Gastroesophageal sphincter (tissue), 4 donors: Measurements from ENCODE around the gene FOXJ3. TPM values are rescaled to one million over a fixed set of nuclear protein-coding genes. Genes with fewer than 3 reads are reported as not detected.
A peak's percentile ranks its signal among the peaks of the same experiment; 100 is the strongest.

Experiments
- ATAC-seq: fragments of 150-250 bp; one replicate; pipeline ENCODE4 v1.9.1; 2016; ENCODE audit warnings: mild to moderate bottlenecking, moderate library complexity
- H3K27ac ChIP-seq, 4 donors: fragments of 200-600 bp; sonication (generic) in 3 of 4; 1 replicate in 3 of 4; 2 replicates in 1 of 4; pipeline ENCODE4 v1.5.1; 2016 to 2019
- H3K27me3 ChIP-seq: fragments of 200-600 bp; sonication (generic); one replicate; pipeline ENCODE4 v1.5.1; 2019
- H3K36me3 ChIP-seq, 2 donors: fragments of 200-600 bp; sonication (generic); one replicate each; pipeline ENCODE4 v1.5.1; 2019; ENCODE audit warnings: control low read depth in 1 of 2
- H3K4me1 ChIP-seq, 3 donors: fragments of 200-600 bp; sonication (generic); 1 replicate in 2 of 3; 2 replicates in 1 of 3; pipeline ENCODE4 v1.5.1; 2016 to 2019; ENCODE audit warnings: control low read depth in 2 of 3
- H3K4me3 ChIP-seq, 2 donors: fragments of 200-600 bp; sonication (generic); one replicate each; pipeline ENCODE4 v1.5.1; 2019; ENCODE audit warnings: mild to moderate bottlenecking in 1 of 2, moderate library complexity in 1 of 2
- H3K9me3 ChIP-seq, 3 donors: fragments of 200-600 bp; sonication (generic); one replicate each; pipeline ENCODE4 v1.5.1; 2017 to 2019; ENCODE audit warnings: control low read depth in 2 of 3
- CTCF ChIP-seq, 4 experiments: fragments of 200-600 bp in 2 of 4; fragments of 450-650 bp in 2 of 4; sonication (generic) in 1 of 4; IDR thresholded peaks; one replicate each; pipeline ENCODE4 v1.5.1; 2017 to 2019; ENCODE audit warnings: antibody characterized with exemption in 4 of 4, mild to moderate bottlenecking in 2 of 4, moderate library complexity in 2 of 4
- EP300 ChIP-seq: sonication (generic); formaldehyde crosslinking; IDR thresholded peaks from one replicate; pipeline ENCODE4 v1.6.1; 2017; ENCODE audit warnings: antibody characterized with exemption, mild to moderate bottlenecking
- POLR2A ChIP-seq, 2 donors: fragments of 450-650 bp; IDR thresholded peaks; one replicate each; pipeline ENCODE4 v1.6.1; 2017; ENCODE audit warnings: antibody characterized with exemption in 2 of 2, mild to moderate bottlenecking in 2 of 2, moderate library complexity in 1 of 2
- POLR2AphosphoS5 ChIP-seq: sonication (generic); formaldehyde crosslinking; IDR thresholded peaks from one replicate; pipeline ENCODE4 v1.6.1; 2017; ENCODE audit warnings: antibody characterized with exemption
- WGBS, 2 donors: methylation state at CpG; one replicate each; pipeline ENCODE4 v1.1.5; 2018; ENCODE audit warnings: low coverage in 1 of 2; 5-methylcytosine and 5-hydroxymethylcytosine counted together
- total RNA-seq, 4 donors: library from RNA; depleted of rRNA; stranded (reverse); fragments of >200 nt; gene quantifications; one replicate each; pipeline ENCODE4 v1.1.0, GENCODE V29; 2016

Gene FOXJ3
- total RNA-seq, 4 donors from 2014 or later, result 36.3 to 57.1 (median 41.4) TPM

GRCh38 chr1:42315500-42315899 lies 19.5 kb downstream of the FOXJ3 start:
- TF ChIP-seq POLR2A (IDR thresholded peaks at IDR 0.05) (no peak), CTCF (IDR thresholded peaks at IDR 0.05) (no peak), POLR2AphosphoS5 (no peak), EP300 (no peak)
- no peak overlapping the region for H3K4me3 ChIP-seq
- peaks cover 17 to 98% (median 35%) of the 10 kb centered on the region in 3 donors for H3K4me1 ChIP-seq
- ATAC-seq, result no peak
- H3K27me3 ChIP-seq, result no peaks in the 10 kb centered on the region
- no peaks in the 10 kb centered on the region for H3K36me3 ChIP-seq
- H3K9me3 ChIP-seq, result no peaks in the 10 kb centered on the region
- no peak overlapping the region for H3K27ac ChIP-seq
- WGBS, 2 donors, result 54 to 70% methylated on average over 2 of the region's 2 CpGs

- H3K9me3 ChIP-seq, result no peaks in the 10 kb centered on the region
- ATAC-seq, result no peak
- no peak for TF ChIP-seq POLR2AphosphoS5
- TF ChIP-seq CTCF (IDR thresholded peaks at IDR 0.05), result no peak
- no peak for TF ChIP-seq POLR2A (IDR thresholded peaks at IDR 0.05)
- no peak for TF ChIP-seq EP300
- 87 to 100% methylated on average over 3 of the region's 3 CpGs for WGBS, 2 donors
- peaks cover 5 to 83% (median 22%) of the 10 kb centered on the region in 3 donors for H3K4me1 ChIP-seq
- H3K27ac ChIP-seq, result no peak overlapping the region
- H3K4me3 ChIP-seq, result no peak overlapping the region
- H3K36me3 ChIP-seq, result no peaks in the 10 kb centered on the region
- no peaks in the 10 kb centered on the region for H3K27me3 ChIP-seq
These were observed 21.1 kb downstream of the FOXJ3 start for GRCh38 chr1:42313970-42314369.

- peak overlapping the region in 2 of 4 donors; percentile 48 to 62 for H3K27ac ChIP-seq
- no peaks in the 10 kb centered on the region for H3K27me3 ChIP-seq
- no peak overlapping the region for H3K4me3 ChIP-seq
- no peak for TF ChIP-seq EP300
- no peak for TF ChIP-seq POLR2A (IDR thresholded peaks at IDR 0.05)
- TF ChIP-seq POLR2AphosphoS5, result peak; percentile 59
- no peak for TF ChIP-seq CTCF (IDR thresholded peaks at IDR 0.05)
- H3K9me3 ChIP-seq, result no peaks in the 10 kb centered on the region
- peaks cover 2 to 71% (median 22%) of the 10 kb centered on the region in 3 donors for H3K4me1 ChIP-seq
- ATAC-seq, result peak; percentile 46
- WGBS, 2 donors, result 14 to 33% methylated on average over 1 to 3 of the region's 7 CpGs
- H3K36me3 ChIP-seq, result no peaks in the 10 kb centered on the region
These were observed 22.3 kb downstream of the FOXJ3 start for GRCh38 chr1:42312576-42313212.

GRCh38 chr1:42311897-42312296 lies 23.1 kb downstream of the FOXJ3 start:
- Histone ChIP-seq H3K27me3 (no peaks in the 10 kb centered on the region), H3K4me1 (peaks cover 2 to 63% (median 22%) of the 10 kb centered on the region in 3 donors), H3K36me3 (no peaks in the 10 kb centered on the region), H3K4me3 (no peak overlapping the region), H3K9me3 (no peaks in the 10 kb centered on the region), H3K27ac (no peak overlapping the region)
- TF ChIP-seq POLR2AphosphoS5, result no peak
- TF ChIP-seq EP300, result no peak
- no peak for TF ChIP-seq POLR2A (IDR thresholded peaks at IDR 0.05)
- TF ChIP-seq CTCF (IDR thresholded peaks at IDR 0.05), result no peak
- ATAC-seq, result no peak
- WGBS, 2 donors, result 81 to 88% methylated on average over 4 of the region's 4 CpGs

- WGBS, 2 donors, result 9 to 35% methylated on average over 1 of the region's 1 CpG
- no peaks in the 10 kb centered on the region for H3K36me3 ChIP-seq
- no peaks in the 10 kb centered on the region for H3K27me3 ChIP-seq
- ATAC-seq, result no peak
- no peak overlapping the region for H3K4me3 ChIP-seq
- H3K4me1 ChIP-seq, result peaks cover 2 to 55% (median 22%) of the 10 kb centered on the region in 3 donors
- H3K27ac ChIP-seq, result no peak overlapping the region
- TF ChIP-seq EP300 (no peak), CTCF (IDR thresholded peaks at IDR 0.05) (no peak), POLR2A (IDR thresholded peaks at IDR 0.05) (no peak), POLR2AphosphoS5 (no peak)
- H3K9me3 ChIP-seq, result no peaks in the 10 kb centered on the region
These were observed 23.9 kb downstream of the FOXJ3 start for GRCh38 chr1:42311138-42311537.
